Left renal cortex interstitium (tissue), 4 donors: ENCODE data around the gene JAZF1. TPM values are rescaled to one million over a fixed set of nuclear protein-coding genes. Genes with fewer than 3 reads are reported as not detected.

Experiments
- DNase-seq, 4 donors: peaks; one replicate each; pipeline ENCODE4 v3.0.0-alpha.2; 2013; ENCODE audit warnings: low read depth in 4 of 4, low spot score in 2 of 4, missing footprints in 1 of 4
- polyA plus RNA-seq, 4 donors: library from polyadenylated mRNA; unstranded; fragments of 120-200 nt; gene quantifications; one replicate each; pipeline ENCODE4 v1.2.1, GENCODE V29; 2013; ENCODE audit not compliant: insufficient read length in 4 of 4

Gene JAZF1
- polyA plus RNA-seq, result 10 to 100 TPM; 10.9 to 15.5 (median 13.3) TPM

DNA sequence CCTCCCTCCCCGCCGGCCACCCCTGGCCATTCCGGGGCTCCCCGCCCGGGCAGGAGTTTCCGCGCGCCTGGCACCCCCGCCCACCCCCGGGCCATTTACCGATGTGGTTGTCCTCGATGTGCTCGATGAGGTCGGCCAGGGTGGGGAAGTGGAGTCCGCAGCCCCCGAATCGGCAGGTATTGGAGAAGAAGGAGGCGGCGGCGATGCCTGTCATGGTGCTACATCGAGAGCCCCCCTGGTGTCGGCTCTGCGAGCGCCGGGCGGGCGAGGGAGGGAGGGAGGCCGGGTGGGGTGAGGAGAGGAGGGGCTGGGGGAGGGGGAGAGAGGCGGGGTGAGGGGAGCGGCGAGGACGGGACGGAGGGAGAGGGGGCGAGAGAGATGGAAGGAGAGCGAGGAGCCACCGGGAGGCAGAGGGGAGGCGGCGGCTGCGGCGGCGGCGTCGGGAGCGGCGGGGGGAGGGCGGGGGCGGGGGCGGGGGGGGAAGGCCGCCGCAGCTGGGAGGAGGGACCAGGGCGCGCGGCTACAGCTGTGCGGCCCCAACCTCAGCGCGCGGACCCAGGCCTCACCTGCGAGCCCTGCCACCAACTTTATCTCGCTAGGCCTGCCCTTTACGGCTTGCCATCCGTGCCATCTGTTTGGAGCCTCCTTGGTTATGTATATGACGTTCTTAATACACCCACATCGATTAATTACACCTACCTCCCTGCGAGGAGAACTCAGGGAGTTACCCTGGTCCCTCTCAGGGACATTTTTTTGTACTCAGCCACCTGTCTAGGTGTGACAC, at the start of gene JAZF1:
JAZF1 (minus strand) TSS at position 432 of the 784 bp plus-strand sequence.
- DNase-seq, result peak in 2 of 4 donors; percentile 39 to 49

DNA sequence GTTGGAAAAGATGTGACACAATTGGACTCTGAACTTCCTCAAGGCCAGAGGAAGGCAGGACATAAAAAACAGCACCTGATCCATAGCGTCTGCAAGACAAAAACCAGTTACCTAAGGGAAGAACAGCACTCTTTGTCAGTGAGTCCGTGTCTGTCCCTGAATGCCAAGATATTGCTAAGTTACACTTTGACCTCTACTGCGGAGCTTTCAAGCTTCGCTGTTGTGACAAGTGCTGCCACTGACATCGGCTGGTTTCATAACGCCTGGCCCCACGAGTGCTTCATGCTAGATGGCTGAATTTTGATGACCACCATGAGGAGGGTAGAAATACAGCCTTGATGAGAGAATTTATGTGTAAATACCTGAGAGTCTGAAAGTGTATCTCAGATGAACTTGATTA, 49.7 kb upstream of the JAZF1 start:
- DNase-seq, result no peak

DNA sequence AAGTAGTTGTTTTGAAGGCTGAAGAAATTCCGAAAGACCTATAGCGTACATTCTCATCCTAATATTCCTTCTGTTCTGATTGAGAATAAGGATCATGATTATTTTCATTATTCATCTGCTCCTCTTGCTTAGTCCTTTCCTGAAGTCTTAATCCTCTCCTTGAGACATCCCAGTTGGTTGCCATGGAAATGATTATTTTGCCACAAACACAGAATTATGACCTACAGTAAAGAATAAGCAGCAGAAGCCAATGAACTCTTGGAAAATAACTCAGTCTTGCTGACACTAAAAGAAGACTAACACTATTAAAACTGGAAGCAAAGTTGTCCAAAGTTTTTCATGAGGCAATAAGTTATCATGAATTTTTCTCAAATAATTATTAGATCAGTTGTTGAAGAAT, 47.8 kb upstream of the JAZF1 start:
- no peak for DNase-seq

DNA sequence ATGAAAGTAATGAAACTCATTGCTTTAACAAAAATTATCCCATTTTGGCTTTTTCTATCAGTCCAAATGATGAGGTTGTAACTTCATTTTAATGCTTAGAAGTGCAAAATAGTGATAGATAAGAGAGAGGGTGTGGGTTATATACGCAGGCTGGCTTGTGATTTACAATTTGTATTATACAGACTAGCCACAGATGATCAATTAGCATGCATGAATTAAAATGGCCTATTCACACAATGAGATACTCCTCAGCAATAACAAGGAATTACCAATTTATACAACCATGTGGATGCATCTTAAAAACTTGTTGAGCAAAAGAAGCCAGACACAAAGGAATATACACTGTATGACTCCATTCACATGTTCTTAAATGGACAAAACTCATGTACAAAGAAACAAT, 45.4 kb upstream of the JAZF1 start:
- DNase-seq, result no peak

DNA sequence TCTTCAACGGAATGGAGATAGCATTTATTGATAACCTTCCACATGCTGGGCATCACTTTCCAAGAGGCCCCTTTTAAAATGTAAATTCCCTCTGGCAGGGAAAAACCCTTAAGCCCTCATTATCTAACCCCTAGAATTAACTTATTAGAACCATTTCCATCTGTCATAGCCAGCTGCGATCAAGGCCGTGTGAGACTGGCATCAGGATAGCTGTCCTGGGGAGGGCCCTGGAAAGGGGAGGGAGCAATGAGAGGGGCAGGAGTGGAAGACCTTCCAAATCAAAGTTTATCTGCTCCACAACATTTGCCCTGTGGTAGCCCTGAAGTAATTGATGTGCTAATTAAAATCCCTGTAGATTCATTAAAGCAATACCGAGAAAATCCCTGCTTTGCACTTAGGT, 45.0 kb upstream of the JAZF1 start:
- DNase-seq, result no peak

DNA sequence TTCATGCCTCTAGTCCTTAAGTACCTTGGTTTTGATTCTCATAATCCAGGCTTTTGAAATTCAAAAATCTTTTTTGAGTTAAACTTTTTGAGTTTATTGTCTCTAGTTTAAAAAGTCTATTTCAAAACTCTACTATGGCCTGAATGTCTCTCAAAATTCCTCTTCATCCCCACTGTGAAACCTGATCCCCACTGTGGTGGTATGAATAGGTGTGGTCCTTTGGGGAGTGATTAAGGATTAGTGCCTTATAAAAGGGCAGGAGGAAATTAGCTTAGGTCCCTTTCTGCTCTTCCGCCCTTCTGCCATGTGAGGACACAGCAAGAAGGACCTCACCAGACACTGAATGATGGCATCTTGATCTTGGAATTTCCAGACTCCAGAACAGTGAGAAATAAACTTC, 44.1 kb upstream of the JAZF1 start:
- DNase-seq, result no peak

DNA sequence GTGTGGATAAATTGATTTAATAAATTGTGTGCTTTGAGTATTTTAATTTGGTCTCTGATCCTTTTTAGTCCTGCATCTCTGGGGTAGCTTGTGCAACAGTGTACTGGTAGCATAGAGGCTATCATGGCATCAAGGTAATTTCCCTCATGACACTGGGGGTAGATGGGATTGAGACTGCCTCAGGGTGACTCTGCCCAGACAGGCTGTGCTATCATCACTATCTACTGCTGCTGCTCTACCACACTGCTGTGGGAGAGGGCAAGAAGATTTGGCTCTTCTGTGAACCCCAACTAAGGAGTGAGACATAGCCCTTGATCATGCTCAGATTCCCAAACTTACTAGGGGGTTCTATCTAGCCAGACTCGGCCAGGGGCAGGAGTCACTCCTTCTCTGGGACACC, 43.6 kb upstream of the JAZF1 start:
- DNase-seq, result no peak

DNA sequence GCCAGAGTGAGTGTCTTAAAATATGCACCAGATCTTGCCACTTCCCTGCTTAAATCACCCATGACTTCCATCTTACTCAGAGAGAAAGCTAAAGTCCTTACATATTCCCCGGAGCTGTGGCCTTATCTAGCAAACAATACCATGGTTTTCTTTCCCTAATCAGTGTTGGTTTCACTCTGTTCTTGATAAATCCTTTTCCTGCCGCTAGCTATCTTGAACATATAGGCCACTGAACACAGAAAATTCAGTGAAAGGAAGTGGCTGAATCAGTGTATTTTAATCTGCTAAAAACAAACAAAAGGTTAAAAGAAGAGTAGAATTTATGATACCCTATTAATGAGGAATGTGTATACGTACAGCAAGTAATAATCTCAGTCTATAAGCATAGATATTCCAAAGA, 42.0 kb upstream of the JAZF1 start:
- no peak for DNase-seq

DNA sequence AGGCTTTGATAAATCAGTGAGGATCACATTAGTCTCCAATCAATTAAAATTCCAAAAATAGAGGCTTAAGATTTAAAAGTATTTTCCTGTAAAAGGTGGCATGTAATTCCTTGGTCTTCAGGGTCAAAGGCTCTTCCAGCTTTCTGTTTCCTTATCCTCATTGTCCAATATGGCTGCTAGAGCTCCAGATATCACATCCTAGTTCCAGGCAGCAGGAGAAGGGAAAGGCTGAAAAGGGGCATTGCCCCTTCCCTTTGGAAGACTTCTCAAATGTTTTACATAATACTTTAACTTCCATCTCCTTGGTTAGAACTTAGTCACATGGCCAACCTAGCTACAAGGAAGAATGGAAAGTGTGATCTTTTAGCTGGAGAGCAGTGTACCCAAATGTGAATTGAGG, 39.2 kb upstream of the JAZF1 start:
- no peak for DNase-seq

DNA sequence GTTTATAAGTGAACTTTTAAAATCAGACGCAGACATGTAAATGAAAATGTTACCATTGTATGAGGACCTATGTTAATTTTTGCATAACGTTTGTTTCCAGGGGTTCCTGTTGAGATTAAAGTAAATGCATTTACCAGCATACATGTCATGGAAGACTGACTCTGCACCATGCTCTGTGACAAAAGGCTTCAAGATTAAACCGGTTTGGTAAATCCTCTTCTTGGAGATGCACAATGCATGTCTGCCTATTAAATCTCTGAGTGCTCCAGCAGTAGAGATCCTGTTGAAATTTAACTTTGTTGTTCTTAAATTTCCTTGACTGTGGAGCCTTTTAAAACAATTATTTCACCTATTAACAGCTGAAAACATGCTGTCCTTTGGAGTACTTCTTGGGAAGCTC, 36.5 kb upstream of the JAZF1 start:
- no peak for DNase-seq

DNA sequence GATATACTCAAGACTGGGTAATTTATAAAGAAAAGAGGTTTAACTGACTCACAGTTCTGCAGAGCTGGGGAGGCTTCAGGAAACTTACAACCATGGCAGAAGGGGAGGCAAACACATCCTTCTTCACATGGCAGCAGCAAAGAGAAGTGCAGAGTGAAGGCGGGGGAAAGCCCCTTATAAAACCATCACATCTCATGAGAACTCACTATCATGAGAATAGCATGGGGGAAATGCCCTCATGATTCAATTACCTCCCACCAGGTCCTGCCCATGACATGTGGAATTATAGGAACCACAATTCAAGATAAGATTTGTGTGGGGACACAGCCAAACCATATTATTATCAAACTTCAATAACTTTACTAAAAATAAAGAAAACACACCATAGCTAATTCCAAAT, 30.4 kb upstream of the JAZF1 start:
- DNase-seq, result no peak

DNA sequence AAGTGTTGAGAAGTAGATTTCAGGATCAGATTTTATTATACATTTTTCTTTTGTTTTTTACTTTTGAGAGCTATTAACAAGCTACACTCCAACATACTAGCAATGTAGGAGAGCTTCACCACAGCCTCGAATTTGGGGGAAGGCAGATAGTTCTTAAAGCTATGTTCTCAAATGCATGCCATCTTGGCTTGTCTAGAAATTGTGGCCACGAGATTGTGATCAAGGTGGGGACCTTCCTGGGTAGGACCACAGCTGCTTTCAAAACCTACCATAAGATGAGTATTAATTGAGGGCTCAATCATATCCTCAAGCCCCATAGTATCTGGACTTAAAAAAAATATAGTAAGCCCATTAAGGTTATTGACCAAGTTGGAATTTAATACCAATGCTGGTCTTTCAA, 27.9 kb upstream of the JAZF1 start:
- DNase-seq, result no peak

DNA sequence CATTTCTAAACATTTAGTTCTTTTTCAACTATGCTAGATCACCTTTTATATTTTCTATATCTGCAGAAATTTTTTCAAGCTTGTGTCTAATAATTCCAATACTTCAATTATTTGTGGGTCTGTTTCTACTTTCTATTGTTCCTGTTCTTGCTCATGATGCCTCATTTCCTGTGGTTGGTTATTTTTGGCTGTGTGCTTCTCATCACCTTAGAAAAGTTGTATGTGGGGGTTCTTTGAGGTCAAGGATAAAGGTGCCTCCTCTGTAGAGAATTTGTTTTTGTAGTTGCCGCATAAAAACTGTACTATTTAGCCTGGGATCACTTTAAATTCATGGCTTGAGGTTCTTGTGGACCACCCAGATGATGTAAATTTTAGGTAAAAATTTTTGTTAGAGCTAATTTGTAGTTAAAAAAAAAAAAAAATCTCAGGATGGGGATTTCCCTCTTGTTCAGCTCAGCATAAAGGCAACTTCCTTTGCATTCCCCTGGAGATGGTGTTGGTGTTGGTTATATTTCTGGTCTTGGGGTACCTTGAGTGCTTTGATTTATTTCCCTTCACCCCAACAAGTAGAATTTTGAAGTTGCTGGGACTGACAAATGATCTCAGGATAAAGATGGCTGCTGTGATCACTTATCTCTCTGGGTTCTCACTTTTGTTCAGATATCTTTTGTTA, 27.0 kb upstream of the JAZF1 start:
- no peak for DNase-seq

DNA sequence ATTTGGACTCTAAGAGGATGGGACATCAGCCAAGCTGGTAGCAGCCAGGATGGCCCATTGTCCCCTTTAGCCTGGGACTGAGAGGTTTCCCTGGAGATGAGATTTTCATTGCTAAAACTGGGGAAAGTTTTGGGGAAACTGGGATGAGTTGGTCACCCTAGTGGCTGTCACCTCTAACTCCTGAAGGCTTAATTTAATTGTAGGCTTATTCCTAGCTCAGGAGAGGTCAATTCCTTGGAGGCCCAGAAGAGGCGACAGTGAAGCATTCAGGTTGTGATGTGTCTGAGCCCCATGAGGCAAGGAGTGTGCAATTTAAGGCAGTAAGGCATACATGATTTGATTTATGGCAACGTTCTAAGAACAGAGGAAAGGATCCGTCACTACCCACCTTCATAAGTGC, 24.9 kb upstream of the JAZF1 start:
- DNase-seq, result no peak

DNA sequence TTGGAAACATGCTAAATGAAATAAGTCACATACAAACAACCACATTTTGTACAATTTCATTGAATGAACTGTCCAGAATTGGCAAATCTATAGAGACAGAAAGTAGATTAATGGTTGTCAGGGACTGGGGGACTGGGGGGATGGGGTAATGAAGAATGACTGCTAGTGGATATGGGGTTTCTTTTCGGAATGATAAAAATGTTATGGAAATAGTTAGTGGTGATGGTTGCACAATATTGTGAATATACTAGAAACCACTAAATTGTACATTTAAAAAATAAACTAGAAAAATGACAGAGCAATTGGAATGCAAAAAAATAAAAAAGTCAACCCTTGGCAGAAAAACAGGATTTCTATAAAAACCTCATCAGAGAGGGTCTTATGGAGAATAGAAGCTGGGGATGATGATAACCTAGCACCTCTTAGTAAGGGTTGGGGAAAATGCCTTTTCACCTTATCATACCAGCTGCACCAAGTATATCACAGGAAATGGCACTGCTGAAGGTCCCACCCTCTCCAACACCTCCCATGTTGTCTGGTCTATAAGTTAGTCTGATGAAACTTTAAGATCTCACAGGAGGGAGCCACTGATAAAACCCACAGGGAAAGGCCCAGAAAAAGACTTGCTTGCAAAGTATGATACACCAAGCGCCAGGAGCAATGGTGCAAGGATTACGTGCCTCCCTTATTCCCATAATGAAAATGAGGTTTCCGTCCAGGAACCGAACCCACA, 23.1 kb upstream of the JAZF1 start:
- no peak for DNase-seq

DNA sequence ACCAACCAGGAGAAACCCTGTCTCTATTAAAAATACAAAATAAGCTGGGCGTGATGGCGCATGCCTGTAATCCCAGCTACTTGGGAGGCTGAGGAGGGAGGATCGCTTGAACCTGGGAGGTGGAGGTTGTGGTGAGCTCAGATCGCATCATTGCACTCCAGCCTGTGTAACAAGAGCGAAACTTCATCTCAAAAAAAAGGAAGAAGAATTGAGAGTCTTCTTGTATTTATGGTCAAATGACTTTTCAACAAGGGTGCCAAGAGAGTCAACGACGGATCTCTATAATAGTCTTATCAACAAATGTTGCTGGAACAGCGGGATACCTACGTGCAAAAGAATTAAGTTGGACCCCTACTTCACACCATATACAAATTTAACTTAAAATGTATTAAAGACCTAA, 21.6 kb upstream of the JAZF1 start:
- no peak for DNase-seq

DNA sequence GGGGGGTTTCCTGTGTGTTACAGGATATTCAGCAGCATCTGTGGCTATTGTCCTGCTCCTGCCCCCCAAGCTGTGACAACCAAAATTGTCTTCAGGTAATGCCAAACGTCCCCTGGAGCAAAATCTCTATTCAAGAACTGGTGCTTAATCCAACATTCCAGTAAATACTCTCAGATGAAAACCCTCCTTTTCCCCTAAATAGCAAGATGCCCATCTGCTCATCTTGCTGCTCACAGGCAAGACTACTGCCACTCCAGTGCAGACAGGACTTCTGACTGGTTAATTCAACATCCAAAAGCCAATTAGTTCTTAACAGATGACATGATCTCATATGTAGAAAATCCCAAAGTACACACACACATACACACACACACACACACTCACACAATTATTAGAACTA, 20.5 kb upstream of the JAZF1 start:
- DNase-seq, result no peak

DNA sequence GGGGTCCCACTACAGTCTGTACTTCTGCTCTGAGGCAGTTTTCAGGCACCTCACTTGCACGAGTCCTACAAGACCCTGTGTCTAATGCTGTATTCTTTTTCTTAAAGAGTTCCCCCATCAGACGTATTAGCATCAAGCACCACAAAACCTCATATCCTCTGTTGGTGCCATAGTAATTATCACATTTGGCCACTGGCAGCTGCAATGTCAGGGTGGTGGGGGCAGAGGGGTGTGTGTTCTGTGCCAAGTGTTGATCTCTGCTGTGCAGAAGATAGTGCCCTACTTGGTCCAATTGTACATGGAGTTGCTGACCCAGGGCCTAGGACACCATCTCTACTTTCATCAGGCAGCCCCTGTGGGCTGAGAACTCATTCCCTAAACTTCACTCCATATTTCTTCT, 20.0 kb upstream of the JAZF1 start:
- no peak for DNase-seq

DNA sequence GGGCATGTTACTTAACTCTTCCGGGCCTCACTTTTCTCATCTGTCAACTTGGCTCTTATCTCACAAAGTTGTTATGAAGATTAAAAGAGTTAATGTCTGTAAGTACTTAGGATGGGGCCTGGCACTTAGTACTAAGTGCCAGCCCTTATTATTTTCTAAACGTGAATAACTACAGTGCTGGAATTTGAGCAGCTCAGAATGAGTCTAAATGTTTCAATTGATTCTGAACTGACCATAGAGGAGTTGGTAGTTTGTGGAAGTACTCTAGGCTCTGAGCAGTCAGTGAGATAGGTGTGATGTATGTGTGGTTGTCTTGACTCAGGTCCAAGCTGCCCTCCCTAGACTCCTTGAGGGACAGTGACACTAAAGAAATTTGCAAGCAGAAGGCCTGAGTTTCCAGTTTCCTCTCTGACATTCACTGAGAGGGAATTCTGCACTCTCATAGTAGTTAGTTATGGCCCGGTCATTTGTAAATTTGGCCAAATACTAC, 18.5 kb upstream of the JAZF1 start:
- DNase-seq, result no peak

DNA sequence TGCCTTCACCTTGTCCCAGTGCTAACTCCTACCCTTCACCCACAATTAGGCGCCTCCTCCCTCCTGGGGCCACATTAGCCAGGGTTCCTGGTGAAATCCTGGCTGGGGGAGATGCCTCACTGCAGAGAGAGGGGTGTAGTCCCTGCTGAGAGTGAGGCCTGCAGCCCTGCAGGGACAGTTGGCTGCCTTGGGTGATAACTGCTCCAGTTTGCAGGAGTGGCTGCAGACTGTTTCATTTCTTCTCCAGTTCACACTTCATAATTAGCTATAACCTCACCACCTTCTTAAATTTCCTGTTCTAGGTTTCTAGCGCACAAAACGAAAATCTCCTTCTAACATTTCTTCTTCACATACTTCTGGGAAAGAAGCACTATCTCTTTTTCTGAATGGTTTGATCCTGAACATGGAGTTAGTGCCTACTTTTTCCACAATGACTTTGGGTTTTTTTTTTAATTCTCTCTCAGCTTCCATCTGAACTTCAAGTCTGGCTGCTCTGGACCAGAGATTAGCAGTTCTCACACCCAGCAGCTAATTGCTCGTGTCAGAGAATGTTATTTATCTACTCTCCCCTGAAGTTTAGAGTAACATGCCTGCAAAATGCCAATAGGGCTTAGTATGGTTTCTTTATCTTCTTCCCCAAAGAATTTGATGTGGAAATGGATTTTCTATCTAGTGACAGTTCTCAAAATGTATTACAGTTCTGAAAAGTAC, 15.5 kb upstream of the JAZF1 start:
- no peak for DNase-seq
